HepG2 (cell line): Measurements from ENCODE around the gene FRMD8. TPM values are rescaled to one million over a fixed set of nuclear protein-coding genes. Genes with fewer than 3 reads are reported as not detected.
A peak's percentile ranks its signal among the peaks of the same experiment; 100 is the strongest.

Experiments used
- CCDC6 ChIP-seq: sonication (generic); formaldehyde crosslinking; IDR thresholded peaks from 2 replicates; pipeline ENCODE4 v1.8.1; 2022; ENCODE audit warnings: mild to moderate bottlenecking, missing genetic modification reagents, moderate library complexity
- CHD4 ChIP-seq: fragments of 200-600 bp; sonication (generic); IDR thresholded peaks from 2 replicates; pipeline ENCODE4 v1.7.0; 2017; ENCODE audit warnings: mild to moderate bottlenecking, low read length, borderline replicate concordance
- HIVEP1 ChIP-seq: sonication (generic); formaldehyde crosslinking; IDR thresholded peaks from 2 replicates; pipeline ENCODE4 v1.4.0; 2020; ENCODE audit warnings: mild to moderate bottlenecking, missing genetic modification reagents
- HNRNPL ChIP-seq: fragments of 200-400 bp; formaldehyde crosslinking; IDR thresholded peaks from 2 replicates; pipeline ENCODE4 v1.6.1; 2017; ENCODE audit warnings: mild to moderate bottlenecking, low read depth, low read length
- HOXD1 ChIP-seq: sonication (generic); formaldehyde crosslinking; IDR thresholded peaks from 2 replicates; pipeline ENCODE4 v1.5.0; 2020; ENCODE audit warnings: missing genetic modification reagents
- PCBP1 ChIP-seq: fragments of 200-400 bp; formaldehyde crosslinking; IDR thresholded peaks from 2 replicates; pipeline ENCODE4 v1.6.1; 2017; ENCODE audit warnings: mild to moderate bottlenecking, low read depth, low read length, borderline replicate concordance
- PLRG1 ChIP-seq: fragments of 450-650 bp; conservative IDR thresholded peaks from 2 replicates; pipeline ENCODE4 v1.6.1; 2016
- RAD21 ChIP-seq: fragments of 450-650 bp; formaldehyde crosslinking; IDR thresholded peaks from 2 replicates; pipeline ENCODE4 v1.5.0; 2020; ENCODE audit warnings: mild to moderate bottlenecking
- SETDB1 ChIP-seq: sonication (generic); formaldehyde crosslinking; IDR thresholded peaks from 2 replicates; pipeline ENCODE4 v1.5.1; 2020; ENCODE audit warnings: missing genetic modification reagents, mild to moderate bottlenecking, borderline replicate concordance
- SKI ChIP-seq: fragments of 450-650 bp; IDR thresholded peaks from one replicate; pipeline ENCODE4 v1.6.1; 2018; ENCODE audit warnings: mild to moderate bottlenecking; ENCODE audit not compliant: partially characterized antibody
- THYN1 ChIP-seq: sonication (generic); formaldehyde crosslinking; IDR thresholded peaks from 2 replicates; pipeline ENCODE4 v1.8.1; 2023; ENCODE audit warnings: low read depth, mild to moderate bottlenecking, moderate library complexity, missing genetic modification reagents, borderline replicate concordance
- U2AF2 ChIP-seq: fragments of 200-400 bp; formaldehyde crosslinking; IDR thresholded peaks from 2 replicates; pipeline ENCODE4 v1.6.1; 2017; ENCODE audit warnings: low read depth, mild to moderate bottlenecking, low read length
- ZFP36L1 ChIP-seq: sonication (generic); formaldehyde crosslinking; IDR thresholded peaks from 2 replicates; pipeline ENCODE4 v1.8.0; 2022; ENCODE audit warnings: mild to moderate bottlenecking, missing genetic modification reagents, moderate library complexity
- ZNF205 ChIP-seq: IDR thresholded peaks from 2 replicates; pipeline ENCODE4 v1.6.1; 2018; ENCODE audit warnings: missing biosample characterization, missing genetic modification reagents
- ZNF331 ChIP-seq: sonication (generic); formaldehyde crosslinking; IDR thresholded peaks from 2 replicates; pipeline ENCODE4 v1.4.0; 2020; ENCODE audit warnings: missing genetic modification reagents
- ZNF674 ChIP-seq: sonication (generic); formaldehyde crosslinking; IDR thresholded peaks from 2 replicates; pipeline ENCODE4 v1.5.0; 2020; ENCODE audit warnings: low read depth, mild to moderate bottlenecking, missing genetic modification reagents
- ZNF678 ChIP-seq: sonication (generic); formaldehyde crosslinking; IDR thresholded peaks from 2 replicates; pipeline ENCODE4 v1.4.0; 2020; ENCODE audit warnings: mild to moderate bottlenecking, missing genetic modification reagents
- polyA plus RNA-seq, 8 experiments: library from polyadenylated mRNA; depleted of rRNA in 3 of 8; stranded (reverse) in 7 of 8; unstranded in 1 of 8; fragments of >200 nt; fragmentation: Illumina TruSeq in 4 of 8; extraction: Trizol in 4 of 8; gene quantifications; 2 replicates each; pipeline versions ENCODE4 v1.2.1 to v1.2.3, GENCODE V29; 2011 to 2016; ENCODE audit warnings: low read depth in 4 of 8, missing spikeins in 1 of 8, mixed read lengths in 1 of 8; ENCODE audit not compliant: insufficient read depth in 1 of 8
- total RNA-seq, 5 experiments: library from RNA; depleted of rRNA; stranded (reverse); fragments of >200 nt; fragmentation: Illumina TruSeq; extraction: Trizol; gene quantifications; 2 replicates each; pipeline ENCODE4 v1.2.3, GENCODE V29; 2016; ENCODE audit warnings: low read depth in 1 of 5
- TF ChIP-seq, protein P1 (sequence below): sonication (generic); formaldehyde crosslinking; conservative IDR thresholded peaks from 2 replicates; pipeline ENCODE4 v1.4.0; 2020; ENCODE audit warnings: mild to moderate bottlenecking, missing genetic modification reagents, moderate library complexity
- TF ChIP-seq, protein P2 (sequence below): sonication (generic); formaldehyde crosslinking; IDR thresholded peaks from 2 replicates; pipeline ENCODE4 v1.4.0; 2020; ENCODE audit warnings: mild to moderate bottlenecking, missing genetic modification reagents
- TF ChIP-seq, protein P3 (sequence below): IDR thresholded peaks from 2 replicates; pipeline ENCODE4 v1.6.1; 2016; ENCODE audit warnings: missing compliant biosample characterization, missing genetic modification reagents, borderline replicate concordance
- TF ChIP-seq, protein P4 (sequence below): sonication (generic); formaldehyde crosslinking; IDR thresholded peaks from 2 replicates; pipeline ENCODE4 v1.4.0; 2020; ENCODE audit warnings: mild to moderate bottlenecking, missing genetic modification reagents
- TF ChIP-seq, protein P5 (sequence below): sonication (generic); formaldehyde crosslinking; conservative IDR thresholded peaks from 2 replicates; pipeline ENCODE4 v1.8.0; 2022; ENCODE audit warnings: mild to moderate bottlenecking, moderate library complexity, missing genetic modification reagents

The FRMD8 gene
- total and polyA plus RNA-seq, 2 of the 13 experiments (the other 11 are each of a cell fraction or from before 2014, with no cell fraction given) = 5.8 to 20.6 TPM

DNA sequence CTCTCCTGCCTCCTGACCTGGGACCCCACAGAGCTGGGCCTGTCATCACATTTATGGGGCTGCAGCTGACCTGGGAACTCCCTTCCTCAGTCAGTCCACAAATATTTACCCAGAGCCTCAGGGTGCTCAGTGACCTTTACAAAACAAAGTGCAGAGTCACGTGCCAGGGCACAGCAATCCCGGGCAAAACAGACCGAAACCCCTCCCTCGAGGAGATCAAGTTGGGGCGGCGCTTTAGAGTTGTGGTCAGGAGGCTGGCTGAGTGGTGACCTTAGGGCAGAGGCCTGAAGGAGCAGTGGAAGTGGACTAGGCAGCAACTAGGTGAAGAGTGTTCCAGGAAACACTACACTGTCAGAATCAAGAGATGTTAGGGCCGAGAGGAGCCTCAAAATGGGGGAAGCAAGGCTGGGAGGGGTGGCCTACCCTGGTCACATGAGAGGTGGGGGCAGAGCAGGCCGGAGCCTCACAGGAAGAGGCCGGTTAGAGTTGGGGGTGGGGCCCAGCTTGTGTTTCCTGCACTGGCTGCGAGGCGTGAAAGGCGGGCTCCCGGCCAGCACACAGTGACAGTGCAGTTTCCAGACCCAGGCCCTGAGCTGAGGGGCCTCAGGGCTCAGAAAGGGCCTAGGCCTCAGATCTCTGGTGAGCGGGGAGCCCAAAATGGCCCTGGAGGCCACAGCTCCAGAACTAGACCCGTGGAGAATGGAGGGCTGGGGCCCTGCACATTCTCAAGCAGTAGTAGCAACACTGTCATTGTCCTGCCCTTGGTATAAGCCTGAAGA lies 32.4 kb downstream of the FRMD8 start (continued):
- TF ChIP-seq, protein P1, sequence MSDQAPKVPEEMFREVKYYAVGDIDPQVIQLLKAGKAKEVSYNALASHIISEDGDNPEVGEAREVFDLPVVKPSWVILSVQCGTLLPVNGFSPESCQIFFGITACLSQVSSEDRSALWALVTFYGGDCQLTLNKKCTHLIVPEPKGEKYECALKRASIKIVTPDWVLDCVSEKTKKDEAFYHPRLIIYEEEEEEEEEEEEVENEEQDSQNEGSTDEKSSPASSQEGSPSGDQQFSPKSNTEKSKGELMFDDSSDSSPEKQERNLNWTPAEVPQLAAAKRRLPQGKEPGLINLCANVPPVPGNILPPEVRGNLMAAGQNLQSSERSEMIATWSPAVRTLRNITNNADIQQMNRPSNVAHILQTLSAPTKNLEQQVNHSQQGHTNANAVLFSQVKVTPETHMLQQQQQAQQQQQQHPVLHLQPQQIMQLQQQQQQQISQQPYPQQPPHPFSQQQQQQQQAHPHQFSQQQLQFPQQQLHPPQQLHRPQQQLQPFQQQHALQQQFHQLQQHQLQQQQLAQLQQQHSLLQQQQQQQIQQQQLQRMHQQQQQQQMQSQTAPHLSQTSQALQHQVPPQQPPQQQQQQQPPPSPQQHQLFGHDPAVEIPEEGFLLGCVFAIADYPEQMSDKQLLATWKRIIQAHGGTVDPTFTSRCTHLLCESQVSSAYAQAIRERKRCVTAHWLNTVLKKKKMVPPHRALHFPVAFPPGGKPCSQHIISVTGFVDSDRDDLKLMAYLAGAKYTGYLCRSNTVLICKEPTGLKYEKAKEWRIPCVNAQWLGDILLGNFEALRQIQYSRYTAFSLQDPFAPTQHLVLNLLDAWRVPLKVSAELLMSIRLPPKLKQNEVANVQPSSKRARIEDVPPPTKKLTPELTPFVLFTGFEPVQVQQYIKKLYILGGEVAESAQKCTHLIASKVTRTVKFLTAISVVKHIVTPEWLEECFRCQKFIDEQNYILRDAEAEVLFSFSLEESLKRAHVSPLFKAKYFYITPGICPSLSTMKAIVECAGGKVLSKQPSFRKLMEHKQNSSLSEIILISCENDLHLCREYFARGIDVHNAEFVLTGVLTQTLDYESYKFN = peak; percentile 96
- TF ChIP-seq ZNF205 (CRISPR knock-in tag) (peak; percentile 93; the same call in 1 of the 2 replicates), PLRG1 (no peak), HIVEP1 (CRISPR knock-in tag) (peak; percentile 100), THYN1 (CRISPR knock-in tag) (no peak), SETDB1 (CRISPR knock-in tag) (no peak), HNRNPL (peak; percentile 63; the same call in 1 of the 2 replicates), SKI (peak; percentile 96), U2AF2 (no peak), ZNF674 (no peak), HOXD1 (CRISPR knock-in tag) (peak; percentile 46), CCDC6 (CRISPR knock-in tag) (peak; percentile 51), ZFP36L1 (CRISPR knock-in tag) (peak; percentile 84), PCBP1 (0 out of 2 replicates have a peak, but pooled peaks have one; percentile 62), RAD21 (CRISPR knock-in tag) (peak; percentile 56), ZNF678 (CRISPR knock-in tag) (no peak), ZNF331 (CRISPR knock-in tag) (peak; percentile 52; the same call in 1 of the 2 replicates), CHD4 (no peak)
- TF ChIP-seq, protein P2, sequence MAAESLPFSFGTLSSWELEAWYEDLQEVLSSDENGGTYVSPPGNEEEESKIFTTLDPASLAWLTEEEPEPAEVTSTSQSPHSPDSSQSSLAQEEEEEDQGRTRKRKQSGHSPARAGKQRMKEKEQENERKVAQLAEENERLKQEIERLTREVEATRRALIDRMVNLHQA (CRISPR knock-in tag) = no peak
- TF ChIP-seq, protein P3, sequence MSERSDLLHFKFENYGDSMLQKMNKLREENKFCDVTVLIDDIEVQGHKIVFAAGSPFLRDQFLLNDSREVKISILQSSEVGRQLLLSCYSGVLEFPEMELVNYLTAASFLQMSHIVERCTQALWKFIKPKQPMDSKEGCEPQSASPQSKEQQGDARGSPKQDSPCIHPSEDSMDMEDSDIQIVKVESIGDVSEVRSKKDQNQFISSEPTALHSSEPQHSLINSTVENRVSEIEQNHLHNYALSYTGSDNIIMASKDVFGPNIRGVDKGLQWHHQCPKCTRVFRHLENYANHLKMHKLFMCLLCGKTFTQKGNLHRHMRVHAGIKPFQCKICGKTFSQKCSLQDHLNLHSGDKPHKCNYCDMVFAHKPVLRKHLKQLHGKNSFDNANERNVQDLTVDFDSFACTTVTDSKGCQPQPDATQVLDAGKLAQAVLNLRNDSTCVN (CRISPR knock-in tag) = peak; percentile 68; the same call in 1 of the 2 replicates
- TF ChIP-seq, protein P4, sequence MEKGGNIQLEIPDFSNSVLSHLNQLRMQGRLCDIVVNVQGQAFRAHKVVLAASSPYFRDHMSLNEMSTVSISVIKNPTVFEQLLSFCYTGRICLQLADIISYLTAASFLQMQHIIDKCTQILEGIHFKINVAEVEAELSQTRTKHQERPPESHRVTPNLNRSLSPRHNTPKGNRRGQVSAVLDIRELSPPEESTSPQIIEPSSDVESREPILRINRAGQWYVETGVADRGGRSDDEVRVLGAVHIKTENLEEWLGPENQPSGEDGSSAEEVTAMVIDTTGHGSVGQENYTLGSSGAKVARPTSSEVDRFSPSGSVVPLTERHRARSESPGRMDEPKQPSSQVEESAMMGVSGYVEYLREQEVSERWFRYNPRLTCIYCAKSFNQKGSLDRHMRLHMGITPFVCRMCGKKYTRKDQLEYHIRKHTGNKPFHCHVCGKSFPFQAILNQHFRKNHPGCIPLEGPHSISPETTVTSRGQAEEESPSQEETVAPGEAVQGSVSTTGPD (CRISPR knock-in tag) = no peak
- TF ChIP-seq, protein P5, sequence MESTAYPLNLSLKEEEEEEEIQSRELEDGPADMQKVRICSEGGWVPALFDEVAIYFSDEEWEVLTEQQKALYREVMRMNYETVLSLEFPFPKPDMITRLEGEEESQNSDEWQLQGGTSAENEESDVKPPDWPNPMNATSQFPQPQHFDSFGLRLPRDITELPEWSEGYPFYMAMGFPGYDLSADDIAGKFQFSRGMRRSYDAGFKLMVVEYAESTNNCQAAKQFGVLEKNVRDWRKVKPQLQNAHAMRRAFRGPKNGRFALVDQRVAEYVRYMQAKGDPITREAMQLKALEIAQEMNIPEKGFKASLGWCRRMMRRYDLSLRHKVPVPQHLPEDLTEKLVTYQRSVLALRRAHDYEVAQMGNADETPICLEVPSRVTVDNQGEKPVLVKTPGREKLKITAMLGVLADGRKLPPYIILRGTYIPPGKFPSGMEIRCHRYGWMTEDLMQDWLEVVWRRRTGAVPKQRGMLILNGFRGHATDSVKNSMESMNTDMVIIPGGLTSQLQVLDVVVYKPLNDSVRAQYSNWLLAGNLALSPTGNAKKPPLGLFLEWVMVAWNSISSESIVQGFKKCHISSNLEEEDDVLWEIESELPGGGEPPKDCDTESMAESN (CRISPR knock-in tag) = peak; percentile 82
